ENCODE results near the gene ACTA2.

Gene ACTA2

GRCh38 chr10:88889559-88890337 is 62.8 kb downstream of the ACTA2 start:
- DNase-seq, result no peak

- DNase-seq, result no peak
These were observed 63.6 kb downstream of the ACTA2 start for GRCh38 chr10:88888810-88889445.

GRCh38 chr10:88886557-88886956 is 66.0 kb downstream of the ACTA2 start:
- DNase-seq, result no peak

Data from MV-4-11 (cell line).